Chondrocyte (in vitro differentiated cells): ENCODE results near the gene POU2F1. TPM values are rescaled to one million over a fixed set of nuclear protein-coding genes. Genes with fewer than 3 reads are reported as not detected.

Experiments
- DNase-seq: peaks from one replicate; pipeline ENCODE4 v3.0.0; 2021; ENCODE audit warnings: mixed read lengths, low spot score
- H3K27ac Mint-ChIP-seq: one replicate; pipeline ENCODE4 v1.8.0; 2021; ENCODE audit warnings: mild to moderate bottlenecking, moderate library complexity, mixed read lengths; ENCODE audit not compliant: unreplicated experiment
- H3K27me3 Mint-ChIP-seq: 2 replicates; pipeline ENCODE4 v1.8.0; 2021; ENCODE audit warnings: low read depth, mixed read lengths
- H3K36me3 Mint-ChIP-seq: 2 replicates; pipeline ENCODE4 v1.8.0; 2021; ENCODE audit warnings: low read depth, mixed read lengths
- H3K4me1 Mint-ChIP-seq: 2 replicates; pipeline ENCODE4 v1.8.0; 2021; ENCODE audit warnings: low read depth, mild to moderate bottlenecking, mixed read lengths
- H3K4me3 Mint-ChIP-seq: one replicate; pipeline ENCODE4 v1.8.0; 2021; ENCODE audit warnings: mild to moderate bottlenecking, moderate library complexity, mixed read lengths; ENCODE audit not compliant: unreplicated experiment
- H3K9me3 Mint-ChIP-seq: 2 replicates; pipeline ENCODE4 v1.8.0; 2021; ENCODE audit warnings: low read depth, mixed read lengths
- CTCF ChIP-seq: fragments of 200-600 bp; sonication (generic); IDR thresholded peaks from 2 replicates; pipeline ENCODE4 v1.5.0; 2021; ENCODE audit warnings: antibody characterized with exemption, mild to moderate bottlenecking, moderate library complexity
- total RNA-seq: library from RNA; stranded (reverse); gene quantifications from 3 replicates; pipeline ENCODE4 v1.2.1, GENCODE V29; 2021

Gene POU2F1
- total RNA-seq, 1 donor from 2014 or later = 13.2 TPM

- Mint-ChIP-seq H3K27ac (no peak overlapping the region), H3K36me3 (no peaks in the 10 kb centered on the region), H3K4me1 (peaks cover 21% of the 10 kb centered on the region), H3K4me3 (no peak overlapping the region), H3K9me3 (peaks cover 11% of the 10 kb centered on the region), H3K27me3 (no peaks in the 10 kb centered on the region)
- no peak for DNase-seq
- TF ChIP-seq CTCF = no peak
Measured at GRCh38 chr1:167209044-167209443, 11.6 kb upstream of the POU2F1 start.

GRCh38 chr1:167210966-167211674 is 9.6 kb upstream of the POU2F1 start:
- Mint-ChIP-seq H3K4me3 (no peak overlapping the region), H3K4me1 (peaks cover 13% of the 10 kb centered on the region), H3K36me3 (no peaks in the 10 kb centered on the region), H3K27me3 (no peaks in the 10 kb centered on the region), H3K9me3 (peaks cover 11% of the 10 kb centered on the region), H3K27ac (no peak overlapping the region)
- no peak for DNase-seq
- no peak for TF ChIP-seq CTCF

GRCh38 chr1:167212025-167212424 is 8.7 kb upstream of the POU2F1 start:
- Mint-ChIP-seq H3K4me3 (no peak overlapping the region), H3K4me1 (peaks cover 5% of the 10 kb centered on the region), H3K27me3 (no peaks in the 10 kb centered on the region), H3K9me3 (peaks cover 18% of the 10 kb centered on the region), H3K36me3 (peaks cover 5% of the 10 kb centered on the region), H3K27ac (no peak overlapping the region)
- no peak for TF ChIP-seq CTCF
- no peak for DNase-seq

- DNase-seq = no peak
- Mint-ChIP-seq H3K9me3 (peaks cover 7% of the 10 kb centered on the region), H3K4me3 (no peak overlapping the region), H3K27me3 (no peaks in the 10 kb centered on the region), H3K4me1 (peaks cover 14% of the 10 kb centered on the region), H3K27ac (no peak overlapping the region), H3K36me3 (peaks cover 5% of the 10 kb centered on the region)
- TF ChIP-seq CTCF = no peak
Measured at GRCh38 chr1:167216809-167217208, 3.9 kb upstream of the POU2F1 start.

- no peak for DNase-seq
- H3K4me3 Mint-ChIP-seq = peak overlapping the region; percentile 87
- H3K9me3 Mint-ChIP-seq = peaks cover 7% of the 10 kb centered on the region
- no peaks in the 10 kb centered on the region for H3K27me3 Mint-ChIP-seq
- peaks cover 5% of the 10 kb centered on the region for H3K36me3 Mint-ChIP-seq
- H3K4me1 Mint-ChIP-seq = peaks cover 36% of the 10 kb centered on the region
- TF ChIP-seq CTCF = no peak
- peak overlapping the region; percentile 94 for H3K27ac Mint-ChIP-seq
Measured at GRCh38 chr1:167219194-167219593, 1.5 kb upstream of the POU2F1 start.
